SK-N-SH treated with all-trans-retinoic acid at 6 μM for 48 hours (cell line): ENCODE measurements around the gene PLPP6.

Experiments
- ATAC-seq: fragments of 200-7000 bp; cut with Tn5 transposase; 3 replicates; pipeline ENCODE4 v1.9.1; 2020; ENCODE audit warnings: mild to moderate bottlenecking, moderate library complexity
- ARNTL ChIP-seq: fragments of 450-650 bp; formaldehyde crosslinking; IDR thresholded peaks from 2 replicates; pipeline ENCODE4 v1.5.0; 2020; ENCODE audit warnings: low read depth, mild to moderate bottlenecking, moderate library complexity, borderline replicate concordance
- BACH2 ChIP-seq: fragments of 250-450 bp; sonication (Bioruptor Pico); IDR thresholded peaks from 2 replicates; pipeline ENCODE4 v1.9.0; 2021; ENCODE audit warnings: mild to moderate bottlenecking, borderline replicate concordance
- CREB5 ChIP-seq: fragments of 250-450 bp; sonication (Bioruptor Pico); IDR thresholded peaks from 2 replicates; pipeline ENCODE4 v1.5.1; 2020; ENCODE audit warnings: low read depth, mild to moderate bottlenecking, moderate library complexity
- CSDC2 ChIP-seq: fragments of 250-450 bp; sonication (Bioruptor Pico); IDR thresholded peaks from 2 replicates; pipeline ENCODE4 v1.5.0; 2020; ENCODE audit warnings: mild to moderate bottlenecking, moderate library complexity
- CSRNP3 ChIP-seq: fragments of 250-450 bp; sonication (Bioruptor Pico); IDR thresholded peaks from 2 replicates; pipeline ENCODE4 v1.5.1; 2021; ENCODE audit warnings: mild to moderate bottlenecking, moderate library complexity
- ESRRG ChIP-seq: fragments of 250-450 bp; sonication (Bioruptor Pico); IDR thresholded peaks from 2 replicates; pipeline ENCODE4 v1.6.1; 2021; ENCODE audit warnings: mild to moderate bottlenecking
- GLIS3 ChIP-seq: fragments of 250-450 bp; sonication (Bioruptor Pico); IDR thresholded peaks from 2 replicates; pipeline ENCODE4 v1.5.0; 2020; ENCODE audit warnings: mild to moderate bottlenecking, moderate library complexity
- ISL1 ChIP-seq: fragments of 250-450 bp; sonication (Bioruptor Pico); IDR thresholded peaks from 2 replicates; pipeline ENCODE4 v2.1.2; 2022; ENCODE audit warnings: mild to moderate bottlenecking, moderate library complexity
- OSR1 ChIP-seq: fragments of 250-450 bp; sonication (Bioruptor Pico); IDR thresholded peaks from 2 replicates; pipeline ENCODE4 v1.8.0; 2022; ENCODE audit warnings: moderate library complexity, mild to moderate bottlenecking, inconsistent platforms
- PATZ1 ChIP-seq: fragments of 250-450 bp; sonication (Bioruptor Pico); IDR thresholded peaks from 2 replicates; pipeline ENCODE4 v1.8.0; 2020; ENCODE audit warnings: mild to moderate bottlenecking, moderate library complexity, borderline replicate concordance
- PPARA ChIP-seq: fragments of 250-450 bp; sonication (Bioruptor Pico); IDR thresholded peaks from 2 replicates; pipeline ENCODE4 v1.5.0; 2020; ENCODE audit warnings: mild to moderate bottlenecking, borderline replicate concordance
- RARB ChIP-seq: fragments of 250-450 bp; sonication (Bioruptor Pico); IDR thresholded peaks from 2 replicates; pipeline ENCODE4 v1.8.0; 2021; ENCODE audit warnings: mild to moderate bottlenecking, moderate library complexity
- SNAI2 ChIP-seq: fragments of 250-450 bp; sonication (Bioruptor Pico); IDR thresholded peaks from 2 replicates; pipeline ENCODE4 v1.5.0; 2020; ENCODE audit warnings: mild to moderate bottlenecking, moderate library complexity
- TCF4 ChIP-seq: fragments of 250-450 bp; sonication (Bioruptor Pico); IDR thresholded peaks from 2 replicates; pipeline ENCODE4 v1.8.0; 2021; ENCODE audit warnings: mild to moderate bottlenecking, moderate library complexity, borderline replicate concordance
- TOX ChIP-seq: fragments of 250-450 bp; sonication (Bioruptor Pico); IDR thresholded peaks from 2 replicates; pipeline ENCODE4 v1.8.0; 2021; ENCODE audit warnings: mild to moderate bottlenecking, moderate library complexity, borderline replicate concordance
- TSHZ2 ChIP-seq: fragments of 250-450 bp; sonication (Bioruptor Pico); IDR thresholded peaks from 2 replicates; pipeline ENCODE4 v1.5.0; 2020; ENCODE audit warnings: mild to moderate bottlenecking, moderate library complexity
- ZC3H10 ChIP-seq: fragments of 250-450 bp; sonication (Bioruptor Pico); IDR thresholded peaks from 2 replicates; pipeline ENCODE4 v1.5.1; 2021; ENCODE audit warnings: mild to moderate bottlenecking, moderate library complexity
- ZFP3 ChIP-seq: fragments of 250-450 bp; sonication (Bioruptor Pico); IDR thresholded peaks from 2 replicates; pipeline ENCODE4 v1.5.0; 2020; ENCODE audit warnings: mild to moderate bottlenecking, moderate library complexity
- ZFP30 ChIP-seq: fragments of 450-650 bp; formaldehyde crosslinking; IDR thresholded peaks from 2 replicates; pipeline ENCODE4 v1.5.0; 2022; ENCODE audit warnings: mild to moderate bottlenecking, moderate library complexity
- ZNF565 ChIP-seq: fragments of 450-650 bp; formaldehyde crosslinking; conservative IDR thresholded peaks from 2 replicates; pipeline ENCODE4 v1.5.0; 2020; ENCODE audit warnings: low read depth, mild to moderate bottlenecking, moderate library complexity
- ZNF70 ChIP-seq: fragments of 450-650 bp; formaldehyde crosslinking; IDR thresholded peaks from 2 replicates; pipeline ENCODE4 v1.5.0; 2020; ENCODE audit warnings: mild to moderate bottlenecking, moderate library complexity
- ZNF8 ChIP-seq: fragments of 450-650 bp; formaldehyde crosslinking; IDR thresholded peaks from 2 replicates; pipeline ENCODE4 v1.5.0; 2020; ENCODE audit warnings: mild to moderate bottlenecking, moderate library complexity

PLPP6 gene

GRCh38 chr9:4639420-4639819 lies 22.7 kb upstream of the PLPP6 start (continued):
- TF ChIP-seq CSRNP3 (CRISPR knock-in tag) (no peak), ZFP3 (CRISPR knock-in tag) (no peak), SNAI2 (CRISPR knock-in tag) (no peak)

GRCh38 chr9:4640027-4640426 lies 22.1 kb upstream of the PLPP6 start:
- TF ChIP-seq ZC3H10 (CRISPR knock-in tag) (no peak), ZNF565 (no peak), ZFP30 (CRISPR knock-in tag) (no peak), ISL1 (no peak), BACH2 (CRISPR knock-in tag) (no peak), ESRRG (CRISPR knock-in tag) (no peak), RARB (no peak), ARNTL (CRISPR knock-in tag) (no peak), GLIS3 (CRISPR knock-in tag) (no peak), ZFP3 (CRISPR knock-in tag) (no peak), TSHZ2 (CRISPR knock-in tag) (no peak), CSRNP3 (CRISPR knock-in tag) (no peak), OSR1 (CRISPR knock-in tag) (no peak), SNAI2 (CRISPR knock-in tag) (no peak)
- ATAC-seq: peak; percentile 54; the same call in 1 of the 3 replicates

- ATAC-seq: no peak
- no peak for TF ChIP-seq TOX
- TF ChIP-seq SNAI2 (CRISPR knock-in tag): no peak
- no peak for TF ChIP-seq ARNTL (CRISPR knock-in tag)
- TF ChIP-seq TCF4 (CRISPR knock-in tag): no peak
- TF ChIP-seq CSDC2 (CRISPR knock-in tag): no peak
- no peak for TF ChIP-seq ZNF8 (CRISPR knock-in tag)
- no peak for TF ChIP-seq ESRRG (CRISPR knock-in tag)
- TF ChIP-seq PATZ1: no peak
- TF ChIP-seq RARB: no peak
- no peak for TF ChIP-seq ZNF565
- TF ChIP-seq PPARA: no peak
- TF ChIP-seq ISL1: no peak
- no peak for TF ChIP-seq ZFP3 (CRISPR knock-in tag)
- no peak for TF ChIP-seq OSR1 (CRISPR knock-in tag)
- no peak for TF ChIP-seq TSHZ2 (CRISPR knock-in tag)
- no peak for TF ChIP-seq BACH2 (CRISPR knock-in tag)
- TF ChIP-seq CREB5: no peak
- TF ChIP-seq CSRNP3 (CRISPR knock-in tag): no peak
- no peak for TF ChIP-seq ZNF70 (CRISPR knock-in tag)
- TF ChIP-seq ZC3H10 (CRISPR knock-in tag): no peak
- TF ChIP-seq, all 23 proteins: peak for 0
Measured at GRCh38 chr9:4642351-4642750, 19.7 kb upstream of the PLPP6 start.
